HG03025 (cell line): ENCODE results near the gene TMA16.
"Not testable (repeated sequence)": the region's sequence is repeated elsewhere in the genome, so short reads cannot be mapped to it uniquely, and the experiment has no call there.

Experiments used
- ATAC-seq: cut with Tn5 transposase; IDR thresholded peaks from one replicate; pipeline ENCODE4 v1.9.1; 2021; ENCODE audit warnings: mild to moderate bottlenecking, moderate library complexity; ENCODE audit not compliant: unreplicated experiment, low FRiP score

TMA16 gene

DNA sequence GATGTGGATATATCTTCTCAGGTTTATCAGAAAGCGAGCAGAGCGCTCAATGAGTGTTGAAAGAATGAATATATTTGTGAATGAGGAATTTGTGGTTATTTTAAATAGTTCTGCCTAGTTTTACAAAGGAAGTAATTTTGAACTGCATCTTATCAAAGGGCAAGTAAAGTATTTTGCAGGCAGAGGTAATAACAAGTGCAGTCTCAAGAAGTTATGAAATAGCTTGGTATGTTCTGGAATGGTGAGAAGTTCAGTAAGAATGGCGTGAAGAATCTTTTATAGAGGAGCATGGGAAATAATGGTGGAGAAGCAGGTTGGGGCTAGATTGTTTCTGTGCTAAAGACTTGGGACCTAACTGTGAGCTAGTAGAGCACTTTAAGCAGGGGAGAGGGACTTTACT lies 10.9 kb downstream of the TMA16 start:
- no peak for ATAC-seq

DNA sequence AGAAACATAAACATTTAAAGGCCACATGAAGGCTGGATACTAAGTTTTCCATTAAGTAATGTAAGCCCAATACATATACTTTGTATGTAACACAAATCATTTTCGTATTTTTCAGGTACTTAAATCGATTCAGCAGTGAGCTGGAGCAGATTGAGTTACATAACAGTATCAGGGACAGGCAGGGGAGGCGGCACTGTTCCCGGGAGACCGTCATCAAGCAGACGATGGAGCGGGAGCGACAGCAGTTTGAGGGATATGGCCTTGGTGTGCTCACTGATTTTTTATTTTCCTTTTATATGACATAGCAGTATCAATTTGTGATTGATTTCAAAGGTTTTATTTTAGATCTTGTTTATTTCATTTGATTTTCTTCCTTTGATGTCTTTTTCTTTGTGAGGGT lies 20.7 kb downstream of the TMA16 start:
- no peak for ATAC-seq

DNA sequence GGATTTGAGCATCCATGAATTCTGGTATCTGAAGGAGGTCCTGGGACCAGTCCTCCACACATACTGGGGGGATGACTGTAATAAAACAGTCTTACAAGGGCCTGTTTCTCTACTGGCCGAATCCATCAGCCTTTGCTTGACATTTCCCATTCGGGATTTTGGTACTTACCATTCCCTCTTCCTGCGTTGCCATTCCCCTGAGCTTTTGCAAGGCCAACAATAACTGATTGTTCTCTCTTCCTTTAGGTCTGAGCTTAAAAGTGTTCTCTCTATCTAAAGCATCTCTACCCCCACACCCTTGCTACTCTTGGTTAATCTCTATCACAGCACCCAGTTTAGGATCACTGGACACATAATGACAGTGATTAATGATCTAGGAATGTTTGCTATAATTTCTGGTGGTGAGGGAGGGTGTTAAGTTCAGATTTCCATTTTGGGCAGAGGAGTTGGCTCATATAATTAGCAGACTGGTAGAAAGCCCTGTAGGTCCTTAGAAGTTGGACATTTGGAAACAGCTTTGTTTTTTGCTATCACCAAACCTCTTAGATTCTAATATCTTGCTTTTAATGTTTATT lies 29.4 kb downstream of the TMA16 start:
- ATAC-seq, result no peak

DNA sequence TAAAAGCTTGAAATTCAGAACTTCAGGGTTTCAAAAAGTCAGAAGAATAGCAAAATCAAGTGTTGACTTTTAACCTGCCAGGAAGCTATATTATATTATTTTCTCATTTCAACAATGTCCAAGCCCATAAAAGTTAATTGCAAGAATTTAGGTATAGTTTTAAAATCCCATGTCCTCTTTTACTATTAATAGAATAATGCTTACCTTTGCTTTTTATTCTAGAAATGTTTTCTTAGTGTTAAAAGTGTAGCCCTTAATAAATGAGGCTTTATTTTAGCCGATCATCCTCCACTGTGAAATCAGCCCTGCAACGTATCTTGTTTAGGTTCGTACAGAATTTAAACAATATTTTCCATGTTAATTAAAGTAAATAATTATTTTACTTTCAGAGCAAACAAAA lies 31.5 kb downstream of the TMA16 start:
- ATAC-seq, result no peak

DNA sequence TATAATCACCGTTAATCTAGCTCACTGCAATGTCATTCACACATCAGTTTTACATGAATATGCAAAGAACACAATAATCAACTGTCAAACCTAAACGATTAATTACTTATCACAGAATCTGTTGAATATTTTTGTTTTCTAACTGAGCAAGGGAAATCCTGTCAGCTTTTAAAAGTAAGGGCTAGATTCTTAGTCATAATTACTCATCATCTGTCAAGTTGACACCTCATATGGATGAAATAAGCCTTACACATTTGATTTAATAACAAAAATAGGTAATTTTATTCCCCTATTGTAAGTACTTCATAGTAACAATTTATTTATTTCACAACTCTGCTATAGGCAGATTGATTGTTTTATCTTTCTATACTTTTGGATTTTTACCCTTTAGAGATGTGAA lies 32.7 kb downstream of the TMA16 start:
- ATAC-seq, result no peak

GRCh38 chr4:163528653-163529052 lies 34.2 kb downstream of the TMA16 start:
- ATAC-seq, result no peak

GRCh38 chr4:163534056-163534455 lies 39.6 kb downstream of the TMA16 start:
- ATAC-seq, result no peak

- ATAC-seq, result no peak
Measured at GRCh38 chr4:163535657-163536056, 41.2 kb downstream of the TMA16 start.

- ATAC-seq, result no peak
Measured at GRCh38 chr4:163536091-163536490, 41.6 kb downstream of the TMA16 start.

- no peak for ATAC-seq
Measured at GRCh38 chr4:163537114-163537513, 42.6 kb downstream of the TMA16 start.

DNA sequence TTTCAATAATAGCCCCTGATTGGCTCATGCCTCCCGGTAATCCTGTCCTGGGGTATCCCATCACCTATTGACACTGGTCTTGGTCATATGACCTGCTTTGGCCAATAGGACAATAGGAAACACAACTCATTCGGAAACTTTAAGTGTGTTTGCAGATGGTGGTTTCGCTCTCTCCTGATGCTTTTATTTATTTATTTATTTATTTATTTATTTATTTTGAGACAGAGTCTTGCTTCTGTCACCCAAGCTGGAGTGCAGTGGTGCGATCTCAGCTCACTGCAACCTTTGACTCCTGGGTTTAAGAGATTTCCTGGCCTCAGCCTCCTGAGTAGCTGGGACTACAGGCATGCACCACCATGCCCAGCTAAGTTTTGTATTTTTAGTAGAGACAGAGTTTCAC lies 44.3 kb downstream of the TMA16 start:
- not testable (repeated sequence) for ATAC-seq

- no peak for ATAC-seq
Measured at GRCh38 chr4:163540448-163540847, 46.0 kb downstream of the TMA16 start.

DNA sequence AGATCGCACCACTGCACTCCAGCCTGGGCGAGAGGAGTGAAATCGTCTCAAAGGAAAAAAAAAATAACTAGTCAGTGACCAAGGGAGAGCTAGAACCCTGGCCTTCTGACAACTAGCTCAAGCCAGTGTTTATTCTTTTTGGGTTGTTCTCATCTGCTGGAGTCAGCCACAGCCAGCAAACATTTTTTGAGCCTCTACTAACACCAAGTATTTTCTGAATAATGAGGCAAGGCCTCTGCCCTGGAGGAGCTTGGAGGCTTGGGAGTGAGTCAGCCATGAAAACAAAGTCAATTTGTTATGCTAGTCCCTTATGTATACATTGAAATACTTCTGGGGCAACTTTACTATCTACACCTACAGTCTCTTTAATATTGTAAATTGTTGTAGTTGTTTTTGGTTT lies 46.5 kb downstream of the TMA16 start:
- ATAC-seq, result no peak

DNA sequence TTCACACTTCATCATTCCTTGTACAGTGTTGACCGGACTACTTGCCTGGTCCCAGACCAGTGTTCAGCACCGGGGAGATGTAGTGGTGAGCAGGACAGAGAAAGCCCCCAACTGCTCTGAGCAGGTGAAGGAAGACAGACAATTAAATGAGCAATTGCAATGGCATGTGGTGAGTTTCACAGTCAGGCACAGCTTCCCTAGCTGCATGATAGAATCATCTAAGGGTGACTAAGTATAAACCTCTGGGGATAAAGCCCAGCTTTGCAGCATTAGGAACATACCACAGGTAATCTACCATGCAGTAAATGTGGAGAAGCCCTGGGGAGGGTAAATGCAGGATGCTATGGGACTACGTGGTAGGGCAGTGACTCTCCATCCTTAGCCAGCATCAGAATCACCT lies 47.8 kb downstream of the TMA16 start:
- no peak for ATAC-seq

DNA sequence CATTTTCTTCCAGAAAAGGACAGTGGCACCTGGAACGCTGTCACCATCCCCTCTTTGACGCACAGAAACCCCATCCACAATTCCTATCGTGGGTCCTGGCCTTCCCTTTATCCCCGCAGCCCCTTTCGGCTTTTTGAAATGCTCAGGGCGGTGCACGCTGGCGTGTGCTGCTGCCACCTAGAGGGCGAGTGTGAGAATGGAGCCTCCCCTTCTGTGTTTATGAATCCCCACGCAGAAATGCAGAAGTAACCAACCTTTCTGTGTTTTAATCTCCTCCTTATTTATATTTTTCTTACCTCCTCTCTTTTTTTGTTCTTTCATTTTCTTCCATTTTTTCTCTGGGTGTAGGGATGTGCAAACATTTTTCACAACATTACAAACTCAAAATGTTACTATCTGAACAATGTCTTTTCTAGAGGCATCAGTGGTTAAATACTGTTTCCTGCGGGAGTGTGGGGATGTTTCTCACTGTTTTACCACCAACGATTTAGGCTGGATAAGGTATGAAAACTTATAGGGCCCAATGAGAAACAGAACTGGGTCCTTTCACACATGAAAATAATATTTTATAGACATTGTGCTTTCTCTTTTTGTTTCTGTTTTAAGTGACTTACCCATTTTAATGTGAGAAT lies 50.0 kb downstream of the TMA16 start:
- ATAC-seq, result peak; percentile 90

- ATAC-seq, result no peak
Measured at GRCh38 chr4:163548481-163549243, 54.2 kb downstream of the TMA16 start.

DNA sequence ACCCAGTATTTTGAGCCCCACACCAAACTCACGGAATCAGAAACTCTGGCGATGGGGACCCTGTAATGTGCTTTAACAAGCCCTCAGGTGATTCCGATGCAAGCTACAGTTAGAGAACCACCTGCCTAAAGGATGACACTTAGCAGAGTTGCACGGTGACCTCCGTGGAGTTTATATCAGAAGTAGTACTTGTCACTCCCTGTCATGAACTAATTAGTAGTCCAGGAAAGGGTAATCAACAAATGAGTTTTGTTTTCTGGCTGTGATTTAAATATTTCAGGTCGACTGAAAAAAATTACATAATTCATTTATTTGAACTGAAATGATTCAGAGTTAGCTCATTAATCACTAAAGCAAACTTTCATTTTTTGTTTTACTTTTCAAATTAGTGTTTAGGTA lies 56.4 kb downstream of the TMA16 start:
- ATAC-seq, result no peak

GRCh38 chr4:163553146-163553545 lies 58.7 kb downstream of the TMA16 start:
- peak; percentile 43 for ATAC-seq

- no peak for ATAC-seq
Measured at GRCh38 chr4:163554870-163555465, 60.5 kb downstream of the TMA16 start.

GRCh38 chr4:163556177-163556576 lies 61.7 kb downstream of the TMA16 start:
- no peak for ATAC-seq

DNA sequence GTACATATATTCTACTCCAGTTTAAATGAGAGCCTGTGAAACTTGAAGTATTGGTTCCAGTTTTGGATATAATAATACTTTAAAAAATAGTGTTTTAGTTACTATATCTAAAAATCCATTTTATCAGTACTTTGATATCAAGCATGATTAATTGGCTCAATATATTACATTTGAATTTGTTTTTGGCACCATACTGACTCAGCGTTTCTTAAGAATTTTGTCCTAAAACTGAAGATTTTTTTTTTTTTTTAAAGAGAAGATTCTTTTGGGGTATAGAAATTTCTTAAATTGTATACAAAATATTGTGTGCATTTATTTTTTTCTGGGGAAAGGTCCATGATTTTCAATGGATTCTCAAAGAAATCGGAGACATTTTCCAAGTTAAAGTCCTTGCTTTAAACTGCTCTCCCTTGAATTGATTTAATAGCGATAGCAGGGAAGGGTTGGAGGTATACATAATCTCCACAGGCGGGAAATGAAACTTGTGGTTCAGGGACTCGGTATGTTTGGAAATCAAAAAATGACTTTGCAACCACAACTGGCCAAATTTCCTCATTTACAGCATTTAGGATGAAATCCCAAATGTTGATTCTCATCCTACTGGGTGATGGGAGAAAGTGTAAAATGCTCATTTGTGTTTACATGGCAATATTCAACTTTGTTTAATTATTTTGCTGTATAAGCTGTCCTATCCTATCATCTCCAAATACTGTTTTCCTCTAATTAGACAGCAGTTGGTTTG lies 62.3 kb downstream of the TMA16 start:
- ATAC-seq, result no peak
